ENCODE measurements around the gene NOVA2.
A peak's percentile ranks its signal among the peaks of the same experiment; 100 is the strongest.

The NOVA2 gene

DNA sequence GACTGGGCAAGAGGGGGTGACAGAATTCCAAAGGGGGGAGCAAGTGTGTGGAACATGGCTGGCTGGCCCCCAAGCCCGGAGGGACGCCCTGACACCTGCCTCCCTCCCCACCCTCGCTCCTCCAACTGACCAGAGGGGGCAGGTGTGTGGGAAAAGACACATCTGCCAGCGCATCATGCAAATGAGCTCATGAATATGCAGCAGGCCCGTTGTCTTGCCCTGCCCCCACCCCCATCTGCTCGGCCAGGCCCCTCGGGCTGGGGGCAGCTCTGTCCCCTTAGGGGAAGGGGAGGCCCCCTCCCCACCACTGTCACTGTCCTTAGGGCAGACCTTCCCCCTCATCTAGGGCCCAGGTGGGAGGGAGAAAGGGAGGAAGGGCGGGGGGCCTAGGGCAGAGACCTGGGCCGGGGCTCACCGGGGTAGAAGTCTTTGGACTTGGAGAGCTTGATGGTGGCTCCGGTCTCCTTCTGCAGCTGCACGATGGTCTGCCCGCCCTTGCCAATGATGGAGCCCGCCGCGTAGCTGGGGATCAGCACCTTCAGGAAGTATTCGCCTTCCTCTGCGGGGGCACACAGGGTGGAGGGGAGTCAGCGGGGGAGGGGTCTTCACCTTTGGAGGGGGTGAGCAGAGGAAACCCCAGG lies 12.9 kb downstream of the NOVA2 start:
- DNase-seq = no peak

DNA sequence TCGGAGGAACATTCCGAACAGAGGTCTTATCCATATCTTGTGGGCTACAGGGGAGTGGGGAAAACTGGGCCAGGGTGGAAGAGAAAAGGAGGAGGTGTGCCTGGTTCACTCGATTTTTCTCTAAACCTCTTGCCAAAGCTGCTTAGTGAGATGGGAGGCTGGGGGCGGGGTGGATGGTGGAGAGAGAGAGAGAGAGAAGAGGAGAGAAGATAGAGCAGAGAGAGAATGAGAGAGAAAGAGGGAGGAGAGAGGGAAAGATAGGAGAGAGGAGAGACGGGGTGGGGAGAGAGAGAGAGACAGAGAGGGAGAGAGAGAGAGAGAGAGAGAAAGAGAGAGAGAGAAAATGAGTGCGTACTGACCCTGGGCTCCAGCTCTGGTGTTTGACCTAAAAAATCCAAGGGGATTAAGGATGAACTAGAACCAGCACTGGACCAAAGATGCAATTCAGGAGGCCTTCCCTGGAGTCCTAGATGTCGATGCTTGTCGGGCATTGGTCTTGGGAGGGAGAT lies 14.1 kb downstream of the NOVA2 start:
- DNase-seq = no peak

DNA sequence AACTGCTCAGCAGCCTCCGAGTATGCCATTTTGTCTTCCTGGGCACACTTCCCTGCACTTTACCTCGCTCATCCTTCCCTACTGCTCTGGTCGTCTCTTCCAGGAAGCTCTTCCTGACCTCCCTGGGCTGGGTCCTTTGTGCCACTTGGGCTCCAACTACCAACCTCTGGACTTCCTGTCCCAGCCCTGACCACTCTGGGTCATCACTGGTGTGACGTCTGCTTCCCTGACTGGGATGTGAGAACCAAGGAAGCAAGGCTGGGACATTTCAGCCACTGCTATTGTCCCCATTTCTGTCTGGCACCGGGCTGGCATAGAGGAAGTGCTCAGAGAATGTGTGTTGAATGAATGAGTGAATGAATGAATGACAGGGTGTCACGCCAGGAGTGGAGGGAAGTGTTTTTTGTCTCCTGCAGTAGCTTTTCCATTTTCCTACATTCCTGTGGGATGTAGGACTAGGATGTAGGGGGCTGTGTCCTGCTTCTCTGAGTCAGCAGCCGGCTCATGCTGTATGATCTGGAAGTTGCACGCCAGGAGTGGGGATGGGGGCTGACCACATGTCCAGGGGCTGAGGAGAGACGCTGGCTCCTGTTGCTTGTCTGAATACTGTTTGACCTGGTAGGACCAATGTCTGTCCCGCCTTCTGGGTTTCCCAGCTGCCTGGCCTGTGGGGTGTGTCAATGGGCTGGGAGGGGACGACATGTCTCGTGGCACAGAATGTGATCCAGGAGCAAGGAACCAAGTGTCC lies 14.7 kb downstream of the NOVA2 start:
- no peak for DNase-seq

DNA sequence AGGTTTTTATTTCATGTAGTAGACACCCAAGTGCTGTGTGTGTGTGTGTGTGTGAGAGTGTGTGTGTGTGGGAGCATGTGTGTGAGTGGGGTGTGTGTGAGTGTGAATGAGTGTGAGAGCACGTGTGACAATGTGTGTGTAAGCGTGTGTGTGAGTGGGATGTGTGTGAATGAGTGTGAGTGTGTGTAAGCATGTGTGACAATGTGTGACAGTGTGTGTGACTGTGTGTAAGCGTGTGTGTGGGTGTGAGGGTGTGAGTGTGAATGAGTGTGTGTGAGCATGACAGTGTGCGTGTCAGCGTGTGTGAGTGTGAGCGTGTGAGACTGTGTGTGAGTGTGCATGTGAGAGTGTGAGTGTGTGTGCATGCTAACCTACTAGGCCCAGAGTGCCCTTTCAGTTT lies 15.3 kb downstream of the NOVA2 start:
- DNase-seq = no peak

DNA sequence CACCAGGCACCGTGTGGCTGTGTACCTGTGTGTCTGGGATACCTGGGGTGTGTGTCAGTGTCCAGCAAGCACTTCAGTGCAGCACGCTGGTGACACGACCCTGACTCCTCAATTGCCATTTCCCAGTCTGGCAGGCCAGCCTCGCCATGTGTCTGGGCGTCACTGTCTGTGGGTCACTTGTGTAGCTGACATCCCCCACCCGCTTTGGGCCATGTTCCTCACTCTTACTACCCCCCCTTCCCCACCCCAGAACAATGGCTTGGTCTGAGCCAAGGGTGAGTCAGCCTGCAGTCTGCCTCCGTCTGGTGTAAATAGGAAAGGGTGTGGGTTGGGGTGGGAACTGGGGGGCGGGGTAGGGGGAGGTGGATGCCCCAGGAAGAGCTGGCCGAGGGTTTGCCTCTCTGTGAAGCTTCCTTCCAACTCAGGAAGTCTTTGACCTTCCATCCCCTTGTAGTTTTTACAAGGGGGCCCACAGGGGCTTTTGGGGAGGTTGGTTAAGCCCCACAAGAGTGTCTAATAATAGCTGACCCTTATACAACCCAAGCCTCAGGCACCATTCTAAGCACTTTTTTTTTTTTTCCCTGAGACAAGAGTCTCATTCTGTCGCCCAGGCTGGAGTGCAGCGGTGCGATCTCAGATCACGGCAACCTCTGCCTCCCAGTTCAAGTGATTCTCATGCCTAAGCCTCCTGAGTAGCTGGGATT lies 17.6 kb downstream of the NOVA2 start:
- no peak for DNase-seq

DNA sequence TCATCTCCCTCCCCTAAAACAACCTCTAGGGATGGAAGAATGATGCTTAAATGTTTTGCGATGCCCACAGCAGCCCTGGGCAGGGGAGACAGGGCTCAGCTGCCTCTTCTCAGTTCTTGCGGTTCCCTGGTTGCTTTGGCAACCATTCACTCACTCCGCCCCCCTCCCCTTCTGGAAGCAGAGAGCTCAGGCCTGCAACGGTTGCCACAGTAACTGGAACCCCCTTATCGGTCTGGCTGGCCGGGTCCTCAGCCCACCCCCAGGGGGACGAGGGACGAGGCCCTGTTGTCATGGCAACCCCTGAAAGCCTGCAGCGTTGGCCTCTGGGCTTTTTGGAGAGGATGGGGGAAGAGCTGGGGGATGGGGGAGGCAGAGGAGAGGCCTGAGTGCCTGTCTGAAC lies 19.5 kb downstream of the NOVA2 start:
- DNase-seq = no peak

DNA sequence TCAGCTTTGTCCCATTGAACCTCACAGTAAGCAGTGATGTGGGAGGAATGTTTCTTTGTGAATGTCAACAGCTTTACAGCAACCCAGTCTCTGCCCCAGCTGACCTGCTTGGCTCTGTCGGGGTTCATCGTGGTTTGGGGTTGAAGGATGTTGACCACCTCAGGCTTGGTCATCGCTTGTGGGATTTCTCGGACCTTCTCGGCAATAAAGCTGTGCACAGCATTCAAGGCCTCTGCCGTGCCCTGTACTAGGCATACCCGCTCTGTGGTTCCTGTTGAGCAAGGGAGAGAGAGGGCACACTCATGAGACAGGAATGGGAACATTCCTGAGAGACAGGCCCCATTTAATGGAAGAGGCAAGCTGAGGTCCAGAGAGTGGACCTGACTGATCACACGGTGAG lies 20.0 kb downstream of the NOVA2 start:
- no peak for DNase-seq

DNA sequence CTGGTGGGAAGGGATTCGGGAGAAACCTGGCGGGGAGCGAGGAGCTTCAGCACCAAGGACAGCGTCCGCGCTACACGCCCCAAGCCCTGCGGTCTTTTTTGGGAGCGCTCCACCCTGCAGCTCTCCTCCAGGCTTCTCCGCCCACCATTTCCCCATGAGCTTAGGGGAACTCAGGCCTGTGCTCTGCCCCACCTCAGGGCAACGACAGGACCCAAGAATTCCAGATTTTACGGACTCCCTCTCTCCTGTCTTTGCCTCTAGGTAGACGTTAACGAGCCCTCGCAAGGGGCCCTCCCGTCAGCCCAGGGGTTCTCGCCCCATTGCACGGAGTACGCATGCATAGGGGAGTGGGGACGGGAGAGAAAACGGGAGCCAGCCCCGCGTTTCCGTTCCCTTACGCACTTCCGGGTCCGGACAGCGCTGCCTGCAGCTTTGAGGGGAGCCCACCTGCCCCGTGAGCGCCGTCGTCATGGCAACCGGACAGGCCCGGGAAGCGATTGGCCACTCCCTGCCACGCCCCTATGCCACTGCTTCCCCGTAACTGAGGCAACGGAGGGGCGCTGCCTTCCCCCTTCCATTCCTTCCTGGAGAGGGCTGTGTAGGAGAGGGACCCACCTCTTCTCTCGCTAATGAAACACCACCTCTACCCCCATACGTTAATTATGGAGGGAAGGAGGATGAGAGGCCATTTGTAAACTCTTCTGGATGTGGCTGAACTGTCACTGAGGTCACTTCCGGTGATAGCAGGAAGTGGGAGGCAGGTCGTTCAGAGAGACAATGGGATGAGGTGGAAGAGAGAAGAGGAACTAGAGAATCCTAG lies 20.8 kb downstream of the NOVA2 start:
- DNase-seq = no peak

DNA sequence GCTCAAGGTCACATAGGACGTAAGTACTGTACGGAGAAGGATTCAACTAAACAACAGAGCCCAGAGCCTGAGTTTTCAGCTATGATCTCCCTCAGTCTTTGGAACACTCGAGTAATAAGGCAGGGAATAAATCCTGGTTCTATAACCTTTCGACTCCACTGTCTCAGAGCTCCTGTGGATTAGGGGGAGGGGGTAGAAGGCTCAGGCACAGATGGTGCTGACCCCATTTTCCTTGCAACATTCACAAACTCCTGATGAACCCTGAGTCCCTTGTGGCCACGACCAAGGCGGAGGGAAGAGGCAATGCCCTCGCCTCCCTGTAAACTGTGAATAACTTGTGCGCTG lies 21.4 kb downstream of the NOVA2 start:
- no peak for DNase-seq

DNA sequence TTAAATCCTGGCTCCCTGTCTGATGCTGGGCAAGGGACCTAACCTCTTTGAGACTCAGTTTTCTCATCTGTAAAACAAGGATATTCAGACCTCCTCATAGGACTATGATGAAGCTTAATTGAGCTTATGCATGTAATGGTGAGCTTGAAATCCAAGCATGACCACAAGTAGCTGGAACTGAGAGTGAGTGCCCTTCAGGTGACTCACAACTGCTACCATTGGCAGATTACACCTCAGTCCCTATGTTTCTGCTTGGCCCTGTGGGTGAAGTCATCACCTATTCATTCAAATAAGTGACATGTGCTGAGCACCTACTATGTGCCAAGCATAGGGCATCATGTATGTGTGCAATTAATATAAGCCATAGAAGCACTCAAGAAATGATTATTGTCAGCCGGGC lies 25.7 kb downstream of the NOVA2 start:
- no peak for DNase-seq

DNA sequence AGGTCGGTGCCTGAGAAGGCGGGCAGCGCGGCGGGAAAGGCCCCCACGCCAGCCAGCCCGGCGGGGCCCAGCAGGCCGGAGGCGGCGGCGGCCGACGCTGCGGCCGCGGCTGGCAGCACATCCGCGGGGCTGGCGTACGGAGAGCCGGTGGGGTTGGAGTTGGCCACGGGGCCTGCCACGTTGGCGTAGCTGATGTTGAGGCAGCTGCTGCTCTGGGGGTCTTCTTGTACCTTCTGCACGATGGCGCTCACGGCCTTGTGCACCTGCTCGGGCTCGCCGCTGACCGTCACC lies 33.2 kb downstream of the NOVA2 start:
- DNase-seq = no peak

DNA sequence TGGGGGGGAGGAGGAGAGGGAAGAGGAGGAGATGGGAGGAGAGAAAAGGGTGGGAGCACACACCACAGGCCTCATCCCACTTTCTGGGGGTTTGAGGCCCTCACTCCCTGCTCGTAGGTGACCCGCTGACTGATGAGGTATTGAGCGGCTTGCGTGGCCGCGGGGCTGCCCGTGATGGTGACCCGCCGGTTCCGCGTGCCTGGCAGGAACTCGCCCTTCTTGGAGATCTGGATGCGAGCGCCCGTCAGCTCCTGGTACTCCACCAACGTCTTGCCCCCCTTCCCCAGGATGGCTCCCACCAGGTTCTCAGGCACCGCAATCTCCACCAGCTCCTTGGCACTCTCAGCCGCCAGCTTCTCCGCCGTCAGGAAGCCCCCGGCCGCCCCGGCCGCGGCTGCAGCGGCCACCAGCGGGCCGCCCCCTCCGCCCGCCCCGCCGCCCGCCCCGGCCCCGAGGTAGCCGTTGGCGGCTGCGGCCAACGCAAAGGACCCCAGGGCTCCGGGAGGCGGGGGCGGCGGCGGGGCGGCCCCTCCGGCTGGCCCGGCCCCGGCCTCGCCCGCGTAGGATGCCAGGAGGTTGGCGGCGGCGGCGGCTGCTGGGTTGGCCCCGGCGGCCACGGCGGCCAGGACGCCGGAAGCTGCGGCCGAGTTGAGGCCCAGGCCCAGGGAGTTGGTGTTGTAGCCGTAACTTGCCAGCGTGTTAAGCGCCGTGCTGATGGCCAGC lies 33.7 kb downstream of the NOVA2 start:
- DNase-seq = no peak

DNA sequence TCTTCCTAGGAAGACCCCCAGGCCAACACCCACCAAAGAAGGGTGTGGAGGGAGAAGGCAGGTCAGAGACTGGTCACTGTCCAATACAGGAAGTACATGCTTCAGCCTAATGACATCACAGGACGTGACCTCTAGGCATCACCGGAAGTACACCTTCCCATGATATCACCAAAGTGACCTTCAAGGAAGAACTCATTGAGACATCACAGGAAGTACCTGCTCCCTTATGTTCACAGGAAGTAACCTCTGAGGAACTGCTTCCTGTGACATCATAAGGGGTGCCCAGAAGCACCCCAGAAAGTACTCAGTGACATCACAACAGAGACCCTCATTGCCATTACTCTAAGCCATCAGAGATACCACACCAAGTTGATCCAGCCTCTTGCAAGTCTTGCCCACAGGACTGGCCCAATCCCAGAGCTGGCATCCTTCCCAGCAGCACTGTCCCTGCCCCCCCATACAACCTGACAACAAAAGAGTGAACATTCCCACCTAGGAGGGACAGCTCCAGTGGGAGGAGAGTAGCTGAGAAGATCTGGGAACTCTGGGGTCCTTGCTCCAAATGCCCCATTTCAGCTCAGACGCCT lies 34.8 kb downstream of the NOVA2 start:
- DNase-seq = no peak

DNA sequence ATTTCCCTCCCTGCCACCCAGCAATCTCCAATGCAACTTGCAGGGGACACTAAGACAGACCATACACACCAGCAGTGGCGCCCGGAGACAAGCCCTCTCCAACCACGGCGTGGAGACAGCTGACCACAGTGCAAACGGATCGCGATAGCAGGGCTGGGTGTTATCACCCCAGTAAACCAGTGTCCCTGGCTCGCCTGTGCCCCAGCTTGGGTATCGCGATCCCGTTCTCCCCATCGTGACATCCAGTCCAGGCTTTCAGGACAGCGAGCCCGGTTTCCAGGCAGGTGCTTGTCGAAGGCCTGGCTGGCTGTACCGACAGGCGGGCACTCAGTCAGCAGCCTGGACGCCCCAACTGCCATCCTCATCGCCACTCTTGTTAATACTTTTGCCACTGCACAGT lies 38.4 kb downstream of the NOVA2 start:
- no peak for DNase-seq

DNA sequence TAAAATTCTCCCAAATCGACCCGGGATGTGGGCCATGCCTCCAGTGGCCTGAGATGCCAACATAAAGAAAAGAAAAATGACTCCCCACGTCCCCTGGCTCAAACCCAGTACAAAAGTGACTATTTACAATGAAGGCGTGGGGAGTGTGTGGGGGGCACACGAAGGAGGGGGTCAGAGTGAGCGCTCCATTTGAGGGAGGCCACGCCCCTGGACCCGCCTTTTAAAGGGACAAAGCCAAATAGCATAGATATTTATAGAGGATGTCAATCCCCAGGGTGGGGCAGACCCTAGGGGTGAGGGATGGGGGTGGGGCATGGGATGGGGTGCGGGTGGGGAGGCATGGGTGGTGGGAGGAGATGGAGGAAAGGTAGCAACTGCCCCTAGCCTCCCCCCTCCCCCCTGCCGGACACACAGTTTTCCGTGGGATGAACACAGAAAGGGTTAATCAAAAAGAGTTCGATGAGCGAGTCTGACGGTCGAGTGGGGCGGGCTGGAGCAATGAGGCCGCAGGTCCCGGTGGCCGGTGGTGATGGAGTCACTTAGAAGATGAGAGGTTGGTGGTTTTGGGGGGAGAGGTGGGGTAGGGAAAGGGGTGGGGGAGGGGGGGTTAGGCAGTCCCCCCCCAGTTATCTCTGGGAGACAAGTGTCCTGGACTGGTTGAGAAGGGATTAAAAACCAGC lies 39.0 kb downstream of the NOVA2 start:
- DNase-seq = no peak

DNA sequence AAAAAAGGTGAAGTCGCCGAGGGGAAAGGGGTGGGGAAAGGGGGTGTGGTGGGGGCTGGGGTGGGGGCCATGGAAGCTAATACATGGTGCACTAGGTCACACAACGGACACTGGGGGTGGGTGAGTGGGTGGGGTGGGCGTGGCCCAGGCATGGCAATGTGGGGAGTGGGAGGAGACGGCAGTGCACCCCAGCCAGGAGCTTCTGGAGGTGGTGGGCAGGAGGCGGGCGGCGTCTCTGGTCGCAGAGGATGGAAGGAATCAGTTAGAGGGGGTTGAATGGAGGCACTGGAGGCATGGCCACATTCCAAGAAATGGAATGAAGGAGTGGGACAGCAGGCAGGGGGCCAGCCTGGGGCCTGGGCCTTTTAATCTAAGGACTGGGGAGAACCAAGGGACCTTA lies 39.9 kb downstream of the NOVA2 start:
- DNase-seq = no peak

DNA sequence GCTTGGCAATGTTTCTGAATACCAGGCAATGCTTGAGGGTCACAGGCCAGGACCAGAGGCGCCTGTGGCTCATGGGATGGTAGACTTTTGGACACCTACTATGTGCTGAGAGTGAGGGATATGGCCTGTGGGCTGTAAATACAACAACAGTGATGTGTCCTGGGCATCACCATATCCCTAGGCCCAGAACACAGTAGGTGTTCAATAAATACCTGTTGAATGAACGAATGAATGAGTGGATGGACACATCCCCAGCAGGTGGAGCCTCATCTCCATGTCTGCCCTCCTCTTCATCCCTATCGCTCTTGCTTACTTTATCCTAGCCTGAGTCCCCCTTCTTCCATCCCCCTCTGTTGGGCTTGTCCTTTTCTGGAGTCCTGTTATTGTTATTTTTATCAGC lies 42.6 kb downstream of the NOVA2 start:
- DNase-seq = no peak

DNA sequence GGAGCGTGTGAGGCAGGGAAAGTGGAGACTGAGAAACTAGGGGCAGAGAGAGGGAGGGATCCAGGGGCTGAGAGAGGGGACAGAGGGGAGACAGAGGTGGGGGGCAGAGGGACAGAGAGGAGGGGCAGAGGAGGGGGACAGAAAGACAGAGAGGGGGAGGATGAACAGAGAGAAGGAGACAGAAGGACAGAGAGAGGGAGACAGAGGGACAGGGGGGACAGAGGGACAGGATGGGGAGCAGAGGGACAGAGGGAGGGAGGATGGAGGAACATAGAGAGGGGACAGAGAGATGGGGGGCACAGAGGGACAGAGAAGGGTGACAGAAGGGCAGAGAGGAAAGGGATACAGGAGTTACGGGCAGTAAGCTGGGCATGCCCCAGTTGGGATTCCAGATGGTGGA lies 44.4 kb downstream of the NOVA2 start:
- DNase-seq = no peak

DNA sequence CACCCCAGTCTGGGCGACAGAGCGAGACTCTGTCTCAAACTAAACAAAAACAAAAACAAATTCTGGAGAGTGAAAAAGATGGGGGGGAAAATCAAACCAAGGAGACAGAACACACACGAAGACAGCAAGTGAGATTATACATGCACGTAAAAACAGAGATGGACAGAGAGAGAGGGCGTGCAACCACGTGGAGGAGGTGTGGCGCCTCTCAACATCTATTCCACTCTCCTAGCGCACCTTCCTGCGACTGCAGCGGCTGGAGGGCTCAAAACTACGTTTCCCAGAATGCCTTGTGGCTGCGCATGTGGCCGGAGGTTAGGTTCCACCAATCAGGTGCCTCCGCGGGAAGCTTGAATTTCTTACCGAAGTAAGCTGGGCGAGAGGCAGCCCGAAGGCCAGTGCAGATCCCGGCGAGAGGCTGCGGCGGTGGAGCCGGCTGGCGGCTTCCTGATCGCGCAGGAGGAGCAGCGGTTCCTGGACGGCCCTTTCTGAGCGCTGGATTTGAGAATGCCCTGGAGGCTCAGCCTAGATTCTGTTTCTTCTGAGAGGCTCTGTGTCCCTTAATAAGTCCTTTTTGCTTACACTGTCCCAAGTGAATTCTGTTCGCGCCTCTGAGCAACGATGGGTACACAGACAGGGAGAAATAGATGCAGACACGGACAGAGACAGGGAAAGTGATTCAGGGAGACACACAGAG lies 46.0 kb downstream of the NOVA2 start:
- DNase-seq = peak; percentile 80

DNA sequence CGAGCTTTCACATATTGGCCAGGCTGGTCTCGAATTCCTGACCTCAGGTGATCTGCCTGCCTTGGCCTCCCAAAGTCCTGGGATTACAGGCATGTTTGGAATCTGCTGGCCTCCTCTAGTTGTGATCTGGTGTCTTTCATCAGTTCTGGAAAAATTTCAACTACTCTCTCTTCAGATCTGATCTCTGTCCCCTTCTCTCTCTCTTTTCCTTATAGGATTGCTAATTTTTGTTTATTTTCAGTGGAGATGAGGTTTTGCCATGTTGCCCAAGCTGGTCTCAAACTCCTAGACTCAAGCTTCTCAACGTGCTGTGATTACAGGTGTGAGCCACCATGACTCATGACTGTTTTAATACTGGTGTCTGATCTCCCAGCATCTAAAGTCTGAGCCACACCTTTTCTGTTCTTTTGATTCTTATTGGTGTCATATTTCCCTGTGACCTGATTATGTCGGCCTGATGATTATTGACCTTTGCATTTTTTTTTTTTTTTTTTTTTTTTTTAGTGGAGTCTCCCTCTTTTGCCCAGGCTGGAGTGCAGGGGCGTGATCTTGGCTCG lies 48.7 kb downstream of the NOVA2 start:
- DNase-seq = no peak

DNA sequence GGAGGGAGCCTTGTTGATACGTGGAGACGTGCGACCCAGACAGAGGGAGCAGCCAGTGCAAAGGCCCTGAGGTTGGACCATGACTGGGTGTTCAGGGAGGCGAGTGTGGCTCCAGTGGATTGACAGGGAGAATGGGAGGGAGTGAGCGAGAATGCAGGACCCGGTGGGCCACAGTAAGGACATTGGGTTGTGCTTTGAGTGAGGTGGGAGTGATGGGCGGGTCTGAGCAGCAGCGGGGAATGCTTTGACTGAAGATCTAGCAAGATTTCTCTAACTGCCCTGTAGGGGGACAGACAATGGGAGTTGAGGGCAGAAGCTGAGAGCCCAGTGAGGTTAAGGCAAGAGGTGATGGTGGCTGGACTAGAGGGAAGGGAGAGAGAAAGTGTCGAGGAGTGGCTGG lies 51.4 kb downstream of the NOVA2 start:
- no peak for DNase-seq
